Activated CD4-positive, alpha-beta memory T cell treated with anti-CD3 and anti-CD28 coated beads for 36 hours (primary cell): ENCODE results near the gene SH3BP1. TPM values are rescaled to one million over a fixed set of nuclear protein-coding genes. Genes with fewer than 3 reads are reported as not detected.
A peak's percentile ranks its signal among the peaks of the same experiment; 100 is the strongest.

Experiments
- CTCF ChIA-PET: fragments of 350-600 bp; sonication (Branson Sonifier 250); formaldehyde crosslinking; loops from one replicate; lab custom pipeline; 2021; ENCODE audit warnings: antibody characterized with exemption, inconsistent platforms; lab: Charles Lee
- POLR2A ChIA-PET: fragments of 350-600 bp; sonication (Branson Sonifier 250); formaldehyde crosslinking; loops from one replicate; lab custom pipeline; 2021; ENCODE audit warnings: antibody characterized with exemption; lab: Charles Lee
- DNase-seq: peaks from one replicate; pipeline ENCODE4 v3.0.0-alpha.2; 2020
- H3K27ac Mint-ChIP-seq: one replicate; pipeline ENCODE4 v1.8.0; 2021; ENCODE audit warnings: mixed read lengths
- H3K27me3 Mint-ChIP-seq: one replicate; pipeline ENCODE4 v1.8.0; 2021; ENCODE audit warnings: mixed read lengths
- H3K36me3 Mint-ChIP-seq: one replicate; pipeline ENCODE4 v1.8.0; 2021; ENCODE audit warnings: mixed read lengths
- H3K4me1 Mint-ChIP-seq: one replicate; pipeline ENCODE4 v1.8.0; 2021; ENCODE audit warnings: low read depth, mixed read lengths
- H3K4me3 Mint-ChIP-seq: one replicate; pipeline ENCODE4 v1.8.0; 2021; ENCODE audit warnings: mild to moderate bottlenecking, mixed read lengths
- H3K9me3 Mint-ChIP-seq: one replicate; pipeline ENCODE4 v1.8.0; 2021; ENCODE audit warnings: mixed read lengths
- intact Hi-C: fragments of 100-400 bp; cut with micrococcal nuclease; formaldehyde crosslinking; loops from one replicate; pipeline ENCODE4 v1.15.1; 2023
- total RNA-seq, 2 experiments: library from RNA; stranded (reverse); gene quantifications; one replicate each; pipeline ENCODE4 v1.2.3, GENCODE V29; 2021

The SH3BP1 gene
- total RNA-seq, 2 experiments from 2014 or later: 97.6 to 102 TPM

DNA sequence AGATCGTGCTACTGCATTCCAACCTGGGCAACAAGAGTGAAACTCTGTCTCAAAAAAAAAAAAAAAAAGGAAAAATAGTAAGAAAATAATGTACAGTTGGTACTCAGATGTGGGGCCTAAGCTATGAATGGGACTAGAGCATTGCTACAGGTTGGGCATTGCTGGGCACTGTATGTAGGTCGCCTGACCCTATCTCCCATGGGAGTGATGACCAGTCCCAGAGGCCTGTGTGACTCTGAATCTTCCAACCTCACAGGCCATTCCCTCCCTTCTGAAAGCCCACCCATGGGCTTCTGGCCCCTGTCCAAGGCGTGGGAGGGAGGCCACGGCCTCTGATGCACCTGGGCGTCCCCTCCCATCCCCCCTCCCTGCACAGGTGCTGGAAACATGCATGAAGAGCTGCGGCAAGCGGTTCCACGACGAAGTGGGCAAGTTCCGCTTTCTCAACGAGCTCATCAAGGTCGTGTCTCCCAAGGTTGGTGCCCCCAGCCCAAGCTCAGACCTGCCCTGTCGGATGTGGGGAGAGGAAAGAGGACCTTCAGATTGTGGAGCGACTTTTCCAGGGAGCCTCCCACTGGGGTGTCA, 21.3 kb upstream of the SH3BP1 start:
- Mint-ChIP-seq H3K4me3 (no peak overlapping the region), H3K36me3 (peaks cover 7% of the 10 kb centered on the region), H3K9me3 (no peaks in the 10 kb centered on the region), H3K27me3 (no peaks in the 10 kb centered on the region), H3K27ac (no peak overlapping the region), H3K4me1 (peaks cover 3% of the 10 kb centered on the region)
- CTCF ChIA-PET: interaction anchor here (1.0 to 7.6 kb wide), 2 partner anchors 25 to 64 kb away, joined by 4 to 57 read pairs; no protein-coding TSS in a partner anchor
- intact Hi-C loops: no loop called here
- no peak for DNase-seq
- POLR2A ChIA-PET: interaction anchor here (0.9 to 1.2 kb wide), 2 partner anchors 19 to 63 kb away, joined by 3 to 4 read pairs; no protein-coding TSS in a partner anchor

DNA sequence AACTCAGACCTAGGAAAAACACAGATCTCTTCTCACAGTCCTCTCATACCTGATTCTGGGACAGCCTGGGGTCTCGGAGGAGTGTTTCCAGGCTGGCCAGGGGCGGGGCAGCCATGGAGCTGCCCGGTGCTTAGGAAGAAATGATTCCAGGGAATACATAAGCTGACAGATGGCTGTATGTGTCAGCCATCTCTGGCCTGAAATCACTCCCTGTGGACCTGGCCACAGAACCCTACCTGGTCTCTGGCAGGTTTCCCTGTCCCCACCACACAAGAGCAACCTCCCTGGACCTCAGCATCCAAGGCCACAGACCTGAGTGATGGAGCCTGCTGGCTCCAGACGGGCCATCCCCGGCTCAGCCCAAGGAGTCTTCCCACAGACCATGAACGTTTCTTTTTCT, 20.8 kb upstream of the SH3BP1 start:
- Mint-ChIP-seq H3K4me3 (no peak overlapping the region), H3K27me3 (no peaks in the 10 kb centered on the region), H3K4me1 (peaks cover 5% of the 10 kb centered on the region), H3K36me3 (peaks cover 8% of the 10 kb centered on the region), H3K9me3 (no peaks in the 10 kb centered on the region), H3K27ac (no peak overlapping the region)
- CTCF ChIA-PET: interaction anchor here (1.0 to 7.6 kb wide), 2 partner anchors 25 to 63 kb away, joined by 4 to 57 read pairs; no protein-coding TSS in a partner anchor
- POLR2A ChIA-PET: interaction anchor here (1.2 kb wide), 1 partner anchor 18 kb away, joined by 3 read pairs; no protein-coding TSS in a partner anchor
- no peak for DNase-seq
- intact Hi-C loops: no loop called here

DNA sequence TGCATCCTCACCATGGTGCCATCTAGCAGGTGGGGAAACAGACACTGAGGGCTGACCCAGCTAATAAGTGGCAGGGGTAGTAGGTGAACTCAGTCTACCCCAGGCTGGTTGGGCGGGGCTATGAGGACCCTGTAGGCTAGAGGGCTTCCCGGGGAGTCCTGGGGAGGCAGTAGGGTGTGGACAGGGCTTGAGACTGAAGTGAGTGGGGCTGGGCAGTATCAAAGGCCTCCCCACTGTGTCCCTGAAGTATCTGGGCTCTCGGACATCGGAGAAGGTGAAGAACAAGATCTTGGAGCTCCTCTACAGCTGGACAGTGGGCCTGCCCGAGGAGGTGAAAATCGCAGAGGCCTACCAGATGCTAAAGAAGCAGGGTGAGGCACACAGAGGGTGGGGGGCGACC, 19.5 kb upstream of the SH3BP1 start:
- Mint-ChIP-seq H3K27me3 (no peaks in the 10 kb centered on the region), H3K27ac (no peak overlapping the region), H3K36me3 (peaks cover 12% of the 10 kb centered on the region), H3K4me1 (peaks cover 12% of the 10 kb centered on the region), H3K4me3 (no peak overlapping the region), H3K9me3 (no peaks in the 10 kb centered on the region)
- intact Hi-C loops: no loop called here
- CTCF ChIA-PET: interaction anchor here (0.8 to 7.6 kb wide), 6 partner anchors 9 to 61 kb away, joined by 3 to 57 read pairs (median 3); partner anchors contain the start of gene PDXP
- no peak for DNase-seq
- POLR2A ChIA-PET: interaction anchor here (0.6 kb wide), 1 partner anchor 190 kb away, joined by 4 read pairs; no protein-coding TSS in a partner anchor

DNA sequence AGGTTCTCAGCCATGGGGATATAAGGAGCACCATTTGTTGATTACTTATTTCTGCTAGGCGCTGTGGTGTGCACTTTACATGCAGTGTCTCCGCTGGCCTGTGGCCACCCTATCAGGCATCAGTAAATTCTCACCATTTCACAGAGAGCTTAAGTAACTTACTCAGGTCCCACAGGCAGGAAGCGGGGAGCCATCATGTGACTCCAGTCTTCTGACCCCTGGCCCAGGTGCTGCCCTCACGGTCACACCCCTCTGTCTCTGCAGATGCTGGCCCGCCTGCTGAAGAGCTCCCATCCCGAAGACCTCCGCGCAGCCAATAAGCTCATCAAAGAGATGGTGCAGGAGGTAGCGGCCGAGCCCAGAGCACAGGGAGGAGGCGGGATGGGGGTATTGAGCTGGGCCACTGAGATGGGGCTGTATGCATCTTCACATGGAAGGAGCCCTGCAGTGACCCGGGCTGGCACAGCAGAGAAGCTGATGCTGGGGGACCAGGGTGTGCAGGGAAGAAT, 18.1 kb upstream of the SH3BP1 start:
- intact Hi-C loops: no loop called here

DNA sequence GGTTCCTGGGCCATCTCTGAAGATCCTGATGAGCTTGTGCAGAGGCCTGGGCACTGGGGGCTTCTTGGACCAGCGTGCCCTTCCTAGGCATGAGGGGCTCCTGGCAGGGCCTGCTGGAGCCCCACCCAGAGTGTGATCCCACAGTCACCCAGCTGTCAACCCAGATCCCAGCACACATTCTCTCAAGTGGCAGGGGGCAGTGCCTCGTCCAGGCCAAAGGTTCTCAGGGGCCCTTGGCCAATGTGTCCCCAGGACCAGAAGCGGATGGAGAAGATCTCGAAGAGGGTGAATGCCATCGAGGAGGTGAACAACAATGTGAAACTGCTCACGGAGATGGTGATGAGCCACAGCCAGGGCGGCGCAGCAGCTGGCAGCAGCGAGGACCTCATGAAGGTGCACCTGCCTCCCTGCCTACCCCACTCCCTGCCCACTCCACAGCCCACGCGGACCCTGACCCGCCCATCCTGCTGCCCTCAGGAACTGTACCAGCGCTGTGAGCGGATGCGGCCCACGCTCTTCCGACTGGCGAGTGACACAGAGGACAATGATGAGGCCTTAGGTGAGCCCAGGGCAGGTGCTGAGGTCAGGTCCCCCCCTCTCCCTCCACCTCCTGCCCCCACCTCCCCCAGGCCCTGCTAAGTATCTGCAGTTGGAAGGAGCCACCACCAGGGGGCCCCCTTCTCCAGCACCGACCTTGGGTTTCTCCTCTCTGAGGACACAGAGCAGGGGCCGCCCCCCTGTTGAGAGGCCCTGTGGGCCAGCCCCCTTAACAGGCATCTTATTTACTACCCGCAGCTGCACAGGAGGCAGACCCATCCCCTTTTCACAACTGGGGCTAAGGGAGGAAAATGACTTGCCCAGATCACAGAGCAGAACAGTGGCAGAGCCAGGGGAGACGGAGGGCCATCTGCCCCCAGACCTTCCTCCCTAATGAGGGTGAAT, 16.1 kb upstream of the SH3BP1 start:
- DNase-seq: peak; percentile 87
- Mint-ChIP-seq H3K27me3 (no peaks in the 10 kb centered on the region), H3K36me3 (peaks cover 14% of the 10 kb centered on the region), H3K4me3 (no peak overlapping the region), H3K9me3 (no peaks in the 10 kb centered on the region), H3K4me1 (peaks cover 43% of the 10 kb centered on the region), H3K27ac (peak overlapping the region; percentile 87)
- POLR2A ChIA-PET: no interaction called here
- intact Hi-C loops: loop anchor here (1.0 kb wide), 2 partner anchors 10 to 58 kb away; no protein-coding TSS in a partner anchor
- CTCF ChIA-PET: interaction anchor here (0.6 to 7.6 kb wide), 13 partner anchors 8 to 84 kb away, joined by 3 to 57 read pairs (median 3); partner anchors contain the start of genes GGA1 and LGALS1

More for the DNA sequence above, 18.1 kb upstream of the SH3BP1 start:
- no peak for DNase-seq
- CTCF ChIA-PET: interaction anchor here (1.0 to 7.6 kb wide), 6 partner anchors 10 to 60 kb away, joined by 3 to 57 read pairs (median 6); partner anchors contain the start of genes GGA1 and PDXP
- H3K27me3 Mint-ChIP-seq: no peaks in the 10 kb centered on the region
- POLR2A ChIA-PET: interaction anchor here (0.8 kb wide), 1 partner anchor 13 kb away, joined by 3 read pairs; no protein-coding TSS in a partner anchor
- H3K4me1 Mint-ChIP-seq: peaks cover 24% of the 10 kb centered on the region
- H3K9me3 Mint-ChIP-seq: no peaks in the 10 kb centered on the region
- H3K4me3 Mint-ChIP-seq: no peak overlapping the region
- peaks cover 18% of the 10 kb centered on the region for H3K36me3 Mint-ChIP-seq
- H3K27ac Mint-ChIP-seq: no peak overlapping the region

DNA sequence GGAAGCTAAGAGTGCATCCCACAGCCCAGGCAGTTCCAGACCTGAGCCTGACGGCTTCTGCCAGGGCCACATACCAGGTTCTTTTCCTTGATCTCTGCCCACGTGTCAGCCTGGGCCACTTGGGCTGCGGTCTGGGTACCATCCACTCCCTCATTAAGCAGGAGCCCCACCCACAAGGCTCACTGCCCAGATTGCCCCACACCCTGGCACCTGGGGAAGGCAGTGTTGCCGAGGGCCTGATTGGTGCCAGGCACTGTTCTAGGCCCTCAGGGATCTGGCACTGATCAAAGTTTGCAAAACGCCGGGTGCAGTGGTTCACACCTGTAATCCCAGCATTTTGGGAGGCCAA, 15.5 kb upstream of the SH3BP1 start:
- no peak for DNase-seq
- peaks cover 14% of the 10 kb centered on the region for H3K36me3 Mint-ChIP-seq
- H3K27me3 Mint-ChIP-seq: no peaks in the 10 kb centered on the region
- H3K27ac Mint-ChIP-seq: peak overlapping the region; percentile 87
- ChIA-PET POLR2A (no interaction called here), CTCF (interaction anchor here (0.6 to 7.6 kb wide), 9 partner anchors 10 to 85 kb away, joined by 3 to 57 read pairs (median 6); partner anchors contain the start of gene GGA1)
- no peaks in the 10 kb centered on the region for H3K9me3 Mint-ChIP-seq
- intact Hi-C loops: no loop called here
- no peak overlapping the region for H3K4me3 Mint-ChIP-seq
- peaks cover 49% of the 10 kb centered on the region for H3K4me1 Mint-ChIP-seq

DNA sequence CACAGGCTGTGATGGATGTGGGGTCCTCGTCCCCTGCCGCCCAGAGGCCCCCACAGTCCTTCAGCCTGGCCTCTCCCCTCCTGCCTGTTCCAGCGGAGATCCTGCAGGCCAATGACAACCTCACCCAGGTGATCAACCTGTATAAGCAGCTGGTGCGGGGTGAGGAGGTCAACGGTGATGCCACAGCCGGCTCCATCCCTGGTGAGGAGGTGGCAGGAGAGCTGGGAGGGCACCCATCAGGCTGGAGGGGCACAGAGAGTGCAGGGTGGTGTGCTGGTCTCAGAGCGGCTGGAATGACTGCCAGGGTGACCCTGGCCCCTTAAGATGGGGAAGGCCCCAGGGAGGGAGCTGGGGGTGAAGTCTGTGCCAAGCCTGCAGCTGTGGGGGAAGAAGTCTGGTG, 14.6 kb upstream of the SH3BP1 start:
- CTCF ChIA-PET: interaction anchor here (0.6 to 7.4 kb wide), 9 partner anchors 9 to 59 kb away, joined by 3 to 81 read pairs (median 6); no protein-coding TSS in a partner anchor
- Mint-ChIP-seq H3K4me3 (no peak overlapping the region), H3K36me3 (peaks cover 11% of the 10 kb centered on the region), H3K27ac (peak overlapping the region; percentile 49), H3K27me3 (no peaks in the 10 kb centered on the region), H3K9me3 (no peaks in the 10 kb centered on the region), H3K4me1 (peaks cover 52% of the 10 kb centered on the region)
- no peak for DNase-seq
- POLR2A ChIA-PET: interaction anchor here (1.3 kb wide), 1 partner anchor 16 kb away, joined by 4 read pairs; no protein-coding TSS in a partner anchor
- intact Hi-C loops: no loop called here

DNA sequence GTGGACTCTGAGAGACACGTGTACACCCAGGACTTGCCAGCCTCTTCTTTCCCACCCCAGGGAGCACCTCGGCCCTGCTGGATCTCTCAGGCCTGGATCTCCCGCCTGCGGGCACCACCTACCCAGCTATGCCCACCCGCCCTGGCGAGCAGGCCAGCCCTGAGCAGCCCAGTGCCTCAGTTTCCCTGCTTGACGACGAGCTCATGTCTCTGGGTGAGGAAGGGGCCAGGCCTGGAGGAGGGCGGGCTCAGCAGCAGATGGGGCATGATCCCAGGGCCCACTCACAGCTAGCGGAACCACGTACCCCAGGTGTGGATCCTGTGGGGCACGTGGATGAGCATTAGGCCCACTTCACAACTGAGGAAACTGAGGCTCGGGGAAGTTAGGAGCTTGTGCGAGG, 13.7 kb upstream of the SH3BP1 start:
- DNase-seq: no peak
- no peak overlapping the region for H3K4me3 Mint-ChIP-seq
- peak overlapping the region; percentile 90 for H3K27ac Mint-ChIP-seq
- no peaks in the 10 kb centered on the region for H3K9me3 Mint-ChIP-seq
- ChIA-PET CTCF (interaction anchor here (1.0 to 7.4 kb wide), 8 partner anchors 9 to 192 kb away, joined by 3 to 81 read pairs (median 6); partner anchors contain the start of gene GGA1), POLR2A (interaction anchor here (0.8 to 1.3 kb wide), 3 partner anchors 9 to 15 kb away, joined by 3 to 7 read pairs (median 4); no protein-coding TSS in a partner anchor)
- H3K36me3 Mint-ChIP-seq: peaks cover 11% of the 10 kb centered on the region
- intact Hi-C loops: no loop called here
- no peaks in the 10 kb centered on the region for H3K27me3 Mint-ChIP-seq
- H3K4me1 Mint-ChIP-seq: peaks cover 52% of the 10 kb centered on the region

DNA sequence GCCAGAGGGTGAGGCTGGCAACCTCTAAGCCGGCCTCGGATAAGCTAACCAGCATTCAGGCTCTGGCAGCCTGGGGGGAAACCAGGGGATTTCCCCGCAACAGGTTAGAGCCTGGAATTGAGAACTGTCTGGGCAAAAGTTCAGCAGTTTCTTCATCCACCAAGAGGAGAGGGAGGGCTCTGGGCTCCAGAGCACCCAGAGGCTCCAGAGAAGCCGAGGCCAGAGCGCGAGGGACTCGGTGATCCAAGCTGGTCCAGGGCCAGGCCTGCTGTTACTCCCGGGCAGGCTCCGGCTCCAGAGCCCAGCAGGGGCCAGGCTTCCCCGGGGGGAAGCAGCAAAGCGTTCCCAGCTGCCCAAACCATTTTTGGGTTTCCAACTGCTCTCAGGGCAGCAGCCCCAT, 13.3 kb upstream of the SH3BP1 start:
- no peaks in the 10 kb centered on the region for H3K27me3 Mint-ChIP-seq
- peaks cover 52% of the 10 kb centered on the region for H3K4me1 Mint-ChIP-seq
- POLR2A ChIA-PET: interaction anchor here (0.8 to 1.9 kb wide), 3 partner anchors 8 to 17 kb away, joined by 3 to 7 read pairs (median 6); no protein-coding TSS in a partner anchor

DNA sequence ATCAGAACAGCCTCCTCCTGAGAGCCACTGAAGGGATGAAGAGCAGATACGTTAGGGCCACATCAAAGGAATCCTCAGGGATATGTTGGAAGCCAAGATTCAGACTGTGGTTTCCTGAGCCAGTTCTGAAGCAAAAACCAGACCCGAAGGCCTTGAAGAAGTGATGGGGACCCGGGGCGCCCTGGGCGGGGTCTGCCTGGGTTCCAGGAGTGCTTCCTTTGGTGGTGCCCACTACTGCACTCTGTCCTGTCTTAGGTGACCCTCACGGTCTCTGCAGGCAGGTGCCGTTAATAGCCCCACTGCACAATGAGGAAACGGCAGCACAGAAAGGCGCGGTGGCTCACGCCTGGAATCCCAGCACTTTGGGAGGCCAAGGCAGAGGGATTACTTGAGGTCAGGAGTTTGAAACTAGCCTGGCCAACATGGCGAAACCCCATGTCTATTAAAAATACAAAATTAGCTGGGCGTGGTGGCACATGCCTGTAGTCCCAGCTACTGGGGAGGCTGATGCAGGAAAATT, 12.9 kb upstream of the SH3BP1 start:
- Mint-ChIP-seq H3K9me3 (no peaks in the 10 kb centered on the region), H3K27me3 (no peaks in the 10 kb centered on the region), H3K36me3 (peaks cover 11% of the 10 kb centered on the region), H3K4me3 (peak overlapping the region; percentile 23), H3K4me1 (peaks cover 52% of the 10 kb centered on the region), H3K27ac (peak overlapping the region; percentile 90)
- DNase-seq: no peak
- POLR2A ChIA-PET: interaction anchor here (0.8 to 2.1 kb wide), 6 partner anchors 11 to 57 kb away, joined by 3 to 6 read pairs (median 4); partner anchors contain the start of gene GGA1
- intact Hi-C loops: no loop called here
- CTCF ChIA-PET: interaction anchor here (1.0 to 7.4 kb wide), 8 partner anchors 10 to 191 kb away, joined by 3 to 81 read pairs (median 8); partner anchors contain the start of gene GGA1

More for the DNA sequence above, 13.3 kb upstream of the SH3BP1 start:
- intact Hi-C loops: no loop called here
- CTCF ChIA-PET: interaction anchor here (1.0 to 7.4 kb wide), 9 partner anchors 9 to 191 kb away, joined by 3 to 81 read pairs (median 6); partner anchors contain the start of gene GGA1
- H3K27ac Mint-ChIP-seq: peak overlapping the region; percentile 90
- no peak overlapping the region for H3K4me3 Mint-ChIP-seq
- no peaks in the 10 kb centered on the region for H3K9me3 Mint-ChIP-seq
- H3K36me3 Mint-ChIP-seq: peaks cover 11% of the 10 kb centered on the region
- no peak for DNase-seq
